HG02623 (cell line): ENCODE results near the gene PBXIP1.
"Not testable (repeated sequence)": the region's sequence is repeated elsewhere in the genome, so short reads cannot be mapped to it uniquely, and the experiment has no call there.

Source experiments
- ATAC-seq: cut with Tn5 transposase; IDR thresholded peaks from one replicate; pipeline ENCODE4 v1.9.1; 2021; ENCODE audit warnings: moderate library complexity; ENCODE audit not compliant: unreplicated experiment

PBXIP1 gene

GRCh38 chr1:154938604-154939399 is 17.1 kb downstream of the PBXIP1 start:
- no peak for ATAC-seq

GRCh38 chr1:154937988-154938386 is 17.9 kb downstream of the PBXIP1 start:
- ATAC-seq = no peak

DNA sequence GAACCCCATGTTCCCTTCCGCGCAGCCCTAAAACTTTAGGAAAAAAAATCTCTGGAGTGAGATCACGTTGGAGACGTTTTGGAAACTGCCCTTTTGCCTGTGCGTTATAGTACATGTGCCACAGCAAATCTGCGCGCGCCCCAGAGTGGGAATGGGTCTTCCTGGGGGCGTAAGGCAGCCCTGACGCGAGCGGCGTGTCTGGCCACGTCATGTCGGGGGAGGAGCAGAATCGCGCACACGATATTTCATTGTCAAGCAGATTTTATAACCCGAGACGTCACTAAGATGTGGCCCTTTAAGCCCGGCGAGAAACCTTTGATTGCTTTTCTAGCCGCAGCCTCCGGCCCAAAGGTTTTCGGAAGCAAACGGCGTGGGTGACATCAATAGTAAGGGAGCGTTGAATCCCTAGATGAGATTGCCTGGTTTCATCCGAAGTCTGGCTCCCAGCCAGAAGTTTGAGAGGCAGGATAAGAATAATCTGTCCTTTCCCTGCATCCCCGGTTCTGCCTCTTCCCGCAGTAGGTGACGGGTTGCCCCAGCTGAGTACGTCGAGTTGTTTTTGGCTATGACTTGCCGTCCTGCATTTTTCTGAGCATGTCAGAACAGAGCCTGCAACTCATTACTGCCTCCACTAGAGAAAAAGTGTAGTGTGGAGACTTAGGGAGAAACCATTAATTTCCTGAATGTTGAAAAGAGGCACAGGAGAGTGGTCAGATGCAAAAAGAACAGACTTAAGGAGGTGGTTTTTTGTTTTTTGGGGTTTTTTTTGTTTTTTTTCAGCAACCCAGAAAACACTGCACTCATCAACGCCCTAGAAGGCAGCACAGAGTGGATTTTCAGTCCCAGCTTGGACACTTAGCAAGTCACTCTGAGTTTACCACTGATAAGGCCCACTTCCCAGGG is 18.6 kb downstream of the PBXIP1 start:
- ATAC-seq = peak; percentile 67

DNA sequence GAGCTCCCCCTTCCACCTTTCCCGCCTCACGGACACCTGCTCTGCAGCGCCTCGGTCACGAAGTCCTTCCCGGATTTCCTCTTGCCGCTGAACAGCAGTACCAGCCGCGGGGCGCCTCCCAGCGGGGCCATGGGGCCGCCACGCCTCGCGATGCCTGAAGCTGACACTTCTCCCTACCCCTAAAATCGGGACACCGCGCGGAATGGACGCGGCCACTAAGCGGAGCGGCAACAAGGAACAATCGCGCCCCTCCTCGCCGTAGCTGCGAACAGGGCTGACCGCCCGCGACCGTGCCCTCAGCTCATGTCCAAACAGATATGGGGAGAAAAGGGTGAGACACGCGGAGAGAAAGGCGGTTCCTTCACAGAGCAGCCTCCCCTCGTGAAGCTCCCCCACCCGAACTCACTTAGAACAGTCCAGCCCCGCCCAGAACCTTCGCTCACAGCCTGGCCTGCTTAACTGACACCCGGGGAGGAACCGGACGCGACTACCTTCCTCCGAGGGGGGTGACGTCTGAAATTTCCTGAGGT is 19.3 kb downstream of the PBXIP1 start, which contains the start of gene PMVK:
Gene PMVK (minus strand): TSS at position 165 of the 530 bp plus-strand sequence. CDS start 34 bp downstream, at position 131.
- peak; percentile 73 for ATAC-seq

DNA sequence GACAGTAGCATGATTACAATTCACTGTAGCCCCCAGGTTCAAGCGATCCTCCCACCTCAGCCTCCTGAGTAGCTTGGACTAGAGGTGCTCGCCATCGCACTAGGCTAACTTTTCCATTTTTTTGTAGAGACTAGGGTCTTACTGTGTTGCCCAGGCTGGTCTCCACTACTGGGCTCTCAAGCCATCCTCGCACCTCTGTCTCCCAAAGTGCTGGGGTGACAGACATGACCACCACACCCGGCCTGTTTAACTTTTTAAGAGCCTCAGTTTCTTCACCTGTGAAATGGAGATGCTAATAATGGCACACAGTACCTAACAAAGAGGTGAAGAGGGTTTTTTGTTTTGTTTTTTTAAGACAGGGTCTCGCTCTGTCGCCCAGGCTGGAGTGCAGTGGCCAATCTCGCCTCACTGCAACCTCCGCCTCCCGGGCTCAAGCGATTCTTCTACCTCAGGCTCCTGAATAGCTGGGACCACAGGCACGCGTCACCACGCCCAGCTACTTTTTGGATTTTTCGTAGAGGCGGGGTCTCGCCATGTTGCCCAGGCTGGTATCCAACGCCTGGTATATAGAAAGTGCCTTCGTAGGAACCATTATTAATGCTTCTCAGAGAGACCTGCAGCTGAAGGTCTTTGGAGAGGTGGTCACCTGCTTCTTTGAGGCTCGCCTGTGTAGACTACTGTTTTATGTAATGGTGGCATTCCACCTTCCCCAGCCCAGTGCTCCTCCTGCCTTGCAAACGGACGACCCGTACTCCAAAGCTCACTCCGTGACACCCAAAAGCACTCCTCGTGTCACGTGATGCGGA is 19.9 kb downstream of the PBXIP1 start:
- no peak for ATAC-seq

GRCh38 chr1:154934358-154934948 is 21.4 kb downstream of the PBXIP1 start:
- no peak for ATAC-seq

DNA sequence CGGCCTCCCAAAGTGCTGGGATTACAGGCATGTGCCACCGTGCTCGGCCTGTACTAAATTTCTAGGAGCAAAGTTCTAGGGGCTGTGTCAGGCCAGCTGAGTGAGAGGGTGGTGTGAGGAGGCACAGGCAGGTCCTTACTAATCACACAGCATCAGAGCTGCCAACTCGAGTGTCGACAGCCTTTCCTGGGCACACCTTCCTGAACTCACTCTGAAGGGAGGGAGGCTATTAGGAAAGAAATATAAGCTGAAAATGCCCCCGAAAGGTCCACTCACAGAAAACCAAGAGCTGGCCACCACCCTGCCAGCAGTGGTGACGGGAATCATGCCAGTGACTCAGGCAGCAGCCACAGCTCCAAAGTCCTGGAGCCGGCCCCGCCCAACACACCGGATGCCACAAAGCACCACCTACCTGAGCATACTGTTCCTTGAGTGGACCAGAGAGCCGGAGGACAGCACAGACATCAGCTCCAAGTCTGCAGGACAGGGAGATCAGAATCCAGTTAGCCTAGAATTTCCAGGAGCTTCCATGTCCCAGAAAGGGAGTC is 23.9 kb downstream of the PBXIP1 start:
- no peak for ATAC-seq

DNA sequence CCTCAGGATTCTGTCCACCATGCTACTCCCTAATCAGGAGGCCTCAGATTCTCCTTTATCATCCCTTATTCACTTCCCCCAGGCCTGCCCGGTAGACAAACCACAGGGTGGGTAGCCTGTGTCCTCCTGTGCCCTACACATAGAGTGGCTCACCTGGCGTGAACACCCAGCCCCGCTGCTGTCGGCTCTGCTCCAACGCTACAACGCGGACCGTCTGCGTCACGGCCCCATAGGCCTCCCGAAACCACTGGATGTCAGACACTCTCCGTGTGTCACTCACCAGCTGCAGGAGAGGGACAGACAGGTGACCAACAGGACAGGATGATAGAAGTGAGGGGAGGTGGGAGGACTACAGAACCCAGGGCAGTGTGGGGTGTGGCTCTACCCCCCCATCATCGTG is 29.7 kb downstream of the PBXIP1 start:
- ATAC-seq = no peak

GRCh38 chr1:154925335-154926170 is 30.3 kb downstream of the PBXIP1 start:
- no peak for ATAC-seq

GRCh38 chr1:154923695-154924094 is 32.2 kb downstream of the PBXIP1 start:
- no peak for ATAC-seq

- ATAC-seq = no peak
Observed at GRCh38 chr1:154913273-154913672, 42.6 kb downstream of the PBXIP1 start.

- no peak for ATAC-seq
Observed at GRCh38 chr1:154912755-154913154, 43.1 kb downstream of the PBXIP1 start.

DNA sequence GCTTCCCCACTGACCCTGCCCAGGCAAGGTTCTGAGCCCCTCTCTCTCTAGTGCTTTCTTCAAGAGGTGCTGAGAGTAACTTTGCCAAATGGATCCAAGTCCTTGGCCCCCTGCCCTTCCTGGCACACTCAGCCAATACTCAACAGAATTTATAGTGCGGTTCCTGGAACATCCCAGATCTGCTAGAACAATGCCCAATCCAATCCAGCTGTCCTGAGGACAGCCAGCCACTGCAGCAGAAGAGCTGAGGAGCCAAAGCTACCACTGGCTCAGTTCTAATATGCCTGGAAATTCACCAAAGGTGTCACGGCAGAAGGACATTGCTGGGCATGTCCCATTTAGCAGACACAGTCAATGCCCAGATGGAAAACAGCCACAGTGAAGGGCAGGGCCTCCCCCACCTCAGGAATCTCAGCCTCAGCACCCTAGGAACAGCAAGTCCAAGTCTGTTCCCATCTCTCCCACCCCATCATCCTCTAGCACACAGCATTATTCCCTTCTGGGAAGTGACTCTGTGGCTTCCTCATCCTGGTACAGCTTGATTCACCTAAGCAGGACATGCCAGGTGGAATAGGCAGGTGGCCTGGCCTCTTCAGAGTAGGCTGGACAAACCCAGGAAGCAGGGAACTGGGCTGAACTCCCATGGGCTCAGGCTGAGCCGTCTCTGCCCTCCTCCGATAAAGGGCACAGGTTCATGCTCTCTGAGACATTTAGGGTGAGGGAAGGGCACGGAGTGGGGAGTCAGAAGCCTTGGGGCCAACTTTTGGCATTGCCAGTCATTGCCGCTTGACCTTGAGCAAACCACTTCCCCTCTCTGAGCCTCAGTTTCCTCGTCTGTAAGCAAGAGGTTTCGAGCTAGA is 44.0 kb downstream of the PBXIP1 start:
- no peak for ATAC-seq

DNA sequence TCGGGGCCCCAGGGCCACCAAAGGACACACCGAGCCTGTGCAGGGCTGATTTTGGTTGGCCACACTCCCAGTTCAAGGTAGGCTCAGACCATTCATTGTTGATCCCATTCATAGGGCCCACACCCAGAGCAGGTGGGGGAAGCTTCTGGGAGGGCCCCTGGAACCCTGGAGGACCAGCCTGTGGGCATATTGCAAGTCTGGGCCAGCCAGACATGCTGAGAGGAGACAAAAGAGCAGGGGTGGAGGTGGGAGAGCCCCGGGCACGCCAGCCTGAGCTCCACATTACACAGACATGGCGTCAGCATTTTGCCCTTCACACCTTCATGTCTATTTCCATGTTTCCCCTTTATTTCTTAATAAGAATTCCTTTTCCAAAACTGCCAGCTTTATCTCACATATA is 45.0 kb downstream of the PBXIP1 start:
- ATAC-seq = no peak

DNA sequence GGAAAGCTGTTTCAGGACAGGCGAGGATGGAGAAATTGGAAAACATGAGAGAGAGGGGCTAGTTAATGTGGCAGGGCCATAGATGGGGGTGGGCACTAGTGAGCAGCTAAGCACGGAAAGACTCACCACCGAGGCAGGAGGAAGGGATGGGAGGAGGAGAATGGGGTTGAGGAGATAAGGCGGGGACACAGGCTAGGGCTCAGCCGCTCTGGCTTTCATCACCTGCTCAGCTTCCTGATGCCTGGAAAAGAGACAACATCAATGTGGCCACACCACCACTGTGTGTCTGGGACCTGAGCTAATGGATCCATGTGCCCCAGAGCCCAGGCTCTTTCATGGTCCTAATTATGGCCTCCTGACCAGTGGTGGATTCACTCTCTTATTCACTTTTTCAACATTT is 47.0 kb downstream of the PBXIP1 start:
- ATAC-seq = no peak

- not testable (repeated sequence) for ATAC-seq
Observed at GRCh38 chr1:154908129-154908528, 47.8 kb downstream of the PBXIP1 start.

DNA sequence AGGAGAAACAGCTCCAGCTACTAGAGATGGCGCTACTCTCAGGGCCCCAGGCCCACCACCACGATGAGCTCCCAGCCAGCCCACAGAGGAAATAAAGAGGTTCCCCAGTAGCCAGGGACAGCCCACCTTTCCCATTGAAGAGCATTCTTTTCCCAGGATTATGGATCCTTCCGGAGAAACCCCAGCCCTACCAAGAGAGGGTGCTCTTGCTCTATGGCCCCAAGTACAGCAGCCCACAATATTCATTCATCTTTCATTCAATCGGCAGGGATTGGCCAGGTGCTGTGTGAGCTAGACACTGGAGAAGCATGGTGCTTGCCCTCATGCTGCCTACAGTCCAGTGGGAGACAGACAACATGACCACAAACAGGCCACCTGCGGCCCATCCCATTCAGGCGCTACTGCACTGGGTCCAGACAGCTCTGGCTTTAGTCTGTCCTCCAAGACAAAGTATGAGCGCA is 49.2 kb downstream of the PBXIP1 start:
- ATAC-seq = no peak

DNA sequence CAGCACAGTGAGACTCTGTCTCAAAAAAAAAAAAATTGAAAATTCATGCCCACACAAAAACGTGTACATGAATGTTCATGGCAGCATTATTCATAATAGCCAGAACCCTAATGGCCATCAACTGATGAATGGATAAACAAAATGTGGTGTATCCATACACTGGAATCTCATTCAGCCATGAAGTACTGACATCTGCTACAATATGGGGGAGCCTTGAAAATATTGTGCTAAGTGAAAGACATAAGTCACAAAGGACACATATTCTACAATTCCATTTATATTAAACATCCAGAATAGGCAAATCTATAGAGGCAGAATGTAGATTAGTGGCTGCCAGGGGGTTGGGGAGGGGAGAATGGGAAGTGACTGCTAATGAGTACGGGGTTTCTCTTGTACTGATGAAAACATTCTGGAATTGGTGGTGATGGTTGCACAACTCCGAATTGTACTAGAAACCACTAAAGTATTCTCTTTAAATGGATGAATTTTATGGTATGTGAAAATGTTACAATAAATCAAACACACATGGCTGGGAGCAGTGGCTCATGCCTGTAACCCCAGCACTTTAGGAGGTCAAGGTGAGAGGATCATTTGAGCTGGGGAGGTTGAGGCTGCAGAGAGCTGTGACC is 52.8 kb downstream of the PBXIP1 start:
- ATAC-seq = no peak
